Fibroblast of mammary gland (primary cell): ENCODE data around the gene PPP2R3C.
A peak's percentile ranks its signal among the peaks of the same experiment; 100 is the strongest.

Experiments used
- DNase-seq: peaks from one replicate; pipeline ENCODE4 v3.0.0-alpha.2; 2010; ENCODE audit warnings: low read depth
- H3K4me3 ChIP-seq: 2 replicates; pipeline ENCODE4 v1.5.1; 2011; ENCODE audit warnings: low read depth, mild to moderate bottlenecking, low read length, moderate library complexity; ENCODE audit not compliant: control insufficient read depth
- TF ChIP-seq, protein P1 (sequence below): conservative IDR thresholded peaks from 2 replicates; pipeline ENCODE4 v1.5.1; 2011; ENCODE audit warnings: low read depth, low read length, inconsistent platforms; ENCODE audit not compliant: control insufficient read depth, insufficient read depth

The PPP2R3C gene

DNA sequence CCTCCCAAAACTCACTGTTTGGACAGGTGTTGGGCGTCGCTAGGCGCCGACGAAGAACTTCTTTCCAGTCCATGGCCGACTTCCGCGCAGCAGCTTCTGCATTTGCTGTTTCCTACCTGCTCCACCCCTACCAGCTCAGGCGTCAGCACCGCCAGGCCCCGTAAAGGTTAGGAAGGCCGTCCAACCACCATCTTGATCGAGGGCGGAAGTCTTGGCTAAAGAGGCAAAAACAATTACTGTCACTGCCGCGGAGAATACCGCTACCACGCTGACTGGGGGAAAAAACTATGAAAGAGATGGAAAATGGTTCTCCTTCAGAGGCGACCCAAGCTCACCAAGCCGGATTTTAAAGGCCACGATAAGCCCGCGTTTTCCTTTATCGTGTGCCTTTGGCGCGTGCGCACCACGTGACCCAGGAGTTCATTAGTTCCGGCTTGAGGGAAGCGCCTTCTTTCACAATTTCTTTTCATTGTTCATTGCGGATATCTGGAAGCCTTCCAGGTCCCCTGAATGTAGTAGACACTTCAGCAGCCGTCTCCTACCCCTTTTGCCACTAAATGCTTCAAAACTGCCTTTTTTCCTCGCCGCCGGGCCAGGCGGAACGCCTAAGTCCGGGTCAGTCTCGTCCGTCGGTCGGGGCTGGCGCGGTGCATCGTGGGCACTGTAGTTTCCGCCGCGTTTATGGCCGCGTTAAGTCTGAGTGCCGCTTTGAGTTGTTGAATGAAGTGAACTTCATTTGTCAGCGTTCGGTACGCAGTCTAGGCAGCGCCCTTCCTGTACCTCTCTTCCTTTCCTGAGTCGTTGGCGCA lies at the start of gene PPP2R3C, which contains the start of gene PRORP:
Gene PPP2R3C (minus strand): TSS at position 104 of the 809 bp plus-strand sequence. CDS start 31 bp downstream, at position 73.
Gene PRORP (plus strand): TSS at position 666 of the 809 bp plus-strand sequence. CDS start 694 bp downstream, outside the sequence.
- peak; percentile 91 for DNase-seq
- TF ChIP-seq, protein P1, sequence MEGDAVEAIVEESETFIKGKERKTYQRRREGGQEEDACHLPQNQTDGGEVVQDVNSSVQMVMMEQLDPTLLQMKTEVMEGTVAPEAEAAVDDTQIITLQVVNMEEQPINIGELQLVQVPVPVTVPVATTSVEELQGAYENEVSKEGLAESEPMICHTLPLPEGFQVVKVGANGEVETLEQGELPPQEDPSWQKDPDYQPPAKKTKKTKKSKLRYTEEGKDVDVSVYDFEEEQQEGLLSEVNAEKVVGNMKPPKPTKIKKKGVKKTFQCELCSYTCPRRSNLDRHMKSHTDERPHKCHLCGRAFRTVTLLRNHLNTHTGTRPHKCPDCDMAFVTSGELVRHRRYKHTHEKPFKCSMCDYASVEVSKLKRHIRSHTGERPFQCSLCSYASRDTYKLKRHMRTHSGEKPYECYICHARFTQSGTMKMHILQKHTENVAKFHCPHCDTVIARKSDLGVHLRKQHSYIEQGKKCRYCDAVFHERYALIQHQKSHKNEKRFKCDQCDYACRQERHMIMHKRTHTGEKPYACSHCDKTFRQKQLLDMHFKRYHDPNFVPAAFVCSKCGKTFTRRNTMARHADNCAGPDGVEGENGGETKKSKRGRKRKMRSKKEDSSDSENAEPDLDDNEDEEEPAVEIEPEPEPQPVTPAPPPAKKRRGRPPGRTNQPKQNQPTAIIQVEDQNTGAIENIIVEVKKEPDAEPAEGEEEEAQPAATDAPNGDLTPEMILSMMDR, result no peak
- H3K4me3 ChIP-seq, result peak within 1 kb of the TSS; percentile 97

DNA sequence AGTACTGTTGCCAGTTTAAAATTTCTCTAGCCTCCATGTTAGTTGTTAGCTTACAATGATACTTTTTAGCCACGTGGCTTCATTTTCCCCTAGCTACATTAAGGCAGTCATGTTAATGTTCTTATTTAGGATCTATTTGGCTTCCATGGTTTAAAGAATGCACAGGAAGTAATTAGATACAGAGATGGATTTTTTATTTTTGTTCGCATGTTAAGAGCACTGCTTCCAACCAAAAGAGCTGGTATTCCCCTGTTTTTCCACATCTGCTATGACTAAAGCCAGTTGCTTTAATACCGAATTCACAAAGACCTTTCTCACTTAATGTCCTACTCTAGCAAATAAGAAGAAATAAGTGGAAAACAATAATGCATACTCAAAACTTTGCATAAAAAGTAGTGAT lies 45.7 kb upstream of the PPP2R3C start:
- TF ChIP-seq, protein P1, result no peak
- no peak for DNase-seq
- no peak overlapping the region for H3K4me3 ChIP-seq

DNA sequence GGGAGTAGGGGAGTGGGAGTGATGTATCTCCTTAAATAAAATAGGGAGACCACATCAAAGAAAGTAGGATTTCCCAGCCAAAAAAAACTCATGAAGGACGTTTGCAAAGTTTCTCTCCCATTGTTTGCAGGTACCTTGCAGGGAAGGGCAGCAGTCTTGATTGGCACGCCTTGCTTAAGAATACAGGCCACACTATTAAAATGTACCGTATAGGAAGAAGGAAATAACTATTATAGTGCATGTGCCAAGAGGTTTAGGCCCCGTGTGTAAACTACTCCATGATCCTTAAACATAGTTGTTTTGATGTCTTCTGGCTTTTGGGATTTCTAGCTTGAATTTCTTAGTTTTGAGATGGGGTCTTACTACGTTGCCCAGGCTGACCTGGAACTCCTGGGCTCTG lies 43.1 kb upstream of the PPP2R3C start:
- TF ChIP-seq, protein P1, result no peak
- DNase-seq, result no peak
- no peak overlapping the region for H3K4me3 ChIP-seq

DNA sequence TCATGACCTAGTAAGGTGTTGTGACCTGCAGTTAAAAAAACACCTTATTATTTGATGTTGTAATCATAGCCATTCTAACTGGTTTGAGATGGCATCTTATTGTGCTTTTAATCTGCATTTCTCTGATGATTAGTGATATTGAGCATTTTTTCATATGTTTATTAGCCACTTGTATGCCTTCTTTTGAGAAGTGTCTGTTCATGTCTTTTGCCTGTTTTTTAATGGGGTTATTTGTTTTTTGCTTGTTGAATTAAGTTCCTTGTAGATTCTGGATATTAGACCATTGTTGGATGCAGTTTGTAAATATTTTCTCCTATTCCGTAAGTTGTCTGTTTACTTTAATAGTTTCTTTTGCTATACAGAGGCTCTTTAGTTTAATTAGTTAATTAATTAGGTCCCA lies 41.6 kb upstream of the PPP2R3C start:
- TF ChIP-seq, protein P1, result no peak
- H3K4me3 ChIP-seq, result no peak overlapping the region
- DNase-seq, result no peak

DNA sequence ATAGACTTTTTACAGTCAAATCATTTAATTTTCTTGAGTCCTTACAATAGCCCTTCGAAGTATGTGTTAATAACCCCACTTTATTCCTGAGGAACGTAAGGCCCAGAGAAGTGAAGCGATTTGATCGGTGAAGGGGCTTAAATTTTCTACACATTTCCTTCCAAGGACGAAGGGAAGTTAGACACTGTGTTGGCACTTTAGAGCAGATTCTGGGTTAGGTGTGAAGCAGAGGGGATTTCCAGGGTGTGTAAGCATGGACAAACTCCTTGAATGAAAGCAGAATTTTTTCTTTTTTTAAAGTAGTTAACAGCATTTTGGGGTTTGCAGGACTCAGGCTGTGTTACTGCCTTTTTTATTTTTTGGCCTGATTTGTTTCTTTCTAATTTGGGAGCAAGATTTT lies 39.4 kb upstream of the PPP2R3C start:
- no peak for DNase-seq
- H3K4me3 ChIP-seq, result no peak overlapping the region
- TF ChIP-seq, protein P1, result no peak

DNA sequence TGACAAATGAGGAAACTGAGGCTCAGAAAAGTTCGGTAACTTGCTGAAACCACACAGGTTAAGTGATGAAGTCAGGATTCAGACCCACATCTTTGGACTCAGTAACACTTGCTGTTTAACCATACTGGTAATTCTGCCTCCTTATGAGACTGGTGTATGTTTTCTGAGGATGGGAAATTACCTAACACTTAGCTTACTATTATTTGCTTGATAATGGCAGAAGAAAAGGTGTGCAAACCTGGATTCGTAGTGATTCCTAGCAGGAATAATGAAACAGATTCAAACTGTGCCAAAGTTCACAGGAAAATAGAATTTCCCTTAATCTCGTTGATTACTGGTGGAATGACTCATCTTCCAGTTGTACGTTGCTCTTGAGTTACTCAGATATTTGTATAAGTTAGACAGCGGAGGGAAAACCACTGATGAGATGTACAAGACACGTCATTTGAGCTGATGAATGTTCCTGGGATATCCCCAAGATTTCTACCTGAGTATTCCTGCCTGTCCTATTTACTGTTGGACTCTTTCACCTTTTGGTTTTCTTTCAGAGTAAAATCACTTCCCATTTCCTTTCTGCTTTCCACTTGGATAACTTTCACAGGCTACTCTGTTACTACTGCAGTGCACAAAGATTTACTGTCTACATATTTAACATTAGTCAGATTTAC lies 38.1 kb upstream of the PPP2R3C start:
- TF ChIP-seq, protein P1, result no peak
- H3K4me3 ChIP-seq, result no peak overlapping the region

More for the DNA sequence above, 38.1 kb upstream of the PPP2R3C start:
- peak; percentile 95 for DNase-seq
